ENCODE measurements around the gene CST6. TPM values are rescaled to one million over a fixed set of nuclear protein-coding genes. Genes with fewer than 3 reads are reported as not detected.

CST6 gene, protein sequence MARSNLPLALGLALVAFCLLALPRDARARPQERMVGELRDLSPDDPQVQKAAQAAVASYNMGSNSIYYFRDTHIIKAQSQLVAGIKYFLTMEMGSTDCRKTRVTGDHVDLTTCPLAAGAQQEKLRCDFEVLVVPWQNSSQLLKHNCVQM
- total RNA-seq: 0.84 and 1.0 TPM in 2 replicates

GRCh38 chr11:66011785-66012303 is at the start of gene CST6:
CST6 (plus strand) TSS chr11:66012008; CDS start chr11:66012045, 37 bp downstream.

GRCh38 chr11:66001942-66002647 is 9.7 kb upstream of the CST6 start, which contains the start of the genes BANF1 and EIF1AD:
BANF1 (plus strand) TSS chr11:66002503; CDS start chr11:66003251, 748 bp downstream.
EIF1AD (minus strand) TSS chr11:66002157; CDS start chr11:66000389, 1,768 bp downstream.

GRCh38 chr11:66026017-66026529 is 14.3 kb downstream of the CST6 start, which contains the start of gene CATSPER1:
CATSPER1 (minus strand) TSS chr11:66026479; CDS start chr11:66026379, 100 bp downstream.

DNA sequence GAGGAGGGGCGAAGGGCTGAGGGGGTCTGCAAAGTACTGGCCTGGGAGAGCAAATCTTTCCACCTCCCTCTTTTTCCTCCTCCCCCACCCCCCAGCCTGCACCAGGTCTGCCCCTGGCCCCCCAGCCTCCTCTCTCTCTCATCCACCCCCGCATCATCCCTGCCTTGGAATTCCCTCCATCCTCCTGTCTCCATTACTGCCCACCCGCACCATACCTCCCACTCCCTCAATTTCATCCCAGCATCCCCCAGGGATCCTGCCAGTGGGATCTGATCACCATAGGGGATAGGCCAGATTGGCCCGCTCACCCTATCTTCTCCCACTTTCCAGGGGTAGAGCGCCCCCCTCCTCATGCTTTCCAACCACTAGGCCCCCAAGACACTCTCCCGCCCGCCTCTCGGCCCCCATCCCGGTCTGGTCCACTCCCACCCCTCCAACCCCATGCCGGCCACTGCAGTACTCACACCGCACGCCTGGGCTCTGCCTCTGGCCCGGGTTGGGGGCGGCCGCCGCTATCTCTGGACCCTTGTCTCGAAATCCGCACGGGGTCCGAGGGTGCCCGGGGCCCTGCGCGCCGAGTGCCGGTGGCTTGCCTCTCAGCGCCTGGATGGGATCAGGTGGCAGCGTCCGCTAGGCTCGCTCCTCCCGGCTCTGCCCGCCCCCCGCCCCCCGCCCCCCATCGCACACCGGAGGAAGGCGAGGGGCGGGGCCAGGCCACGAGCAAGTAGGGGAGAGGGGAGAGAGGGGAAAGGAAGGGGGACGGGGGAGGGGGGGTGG is 36.9 kb downstream of the CST6 start, which contains the start of gene GAL3ST3:
Gene GAL3ST3 (minus strand): TSS at position 615 of the 777 bp plus-strand sequence. CDS start 3,746 bp downstream, outside the sequence.

DNA sequence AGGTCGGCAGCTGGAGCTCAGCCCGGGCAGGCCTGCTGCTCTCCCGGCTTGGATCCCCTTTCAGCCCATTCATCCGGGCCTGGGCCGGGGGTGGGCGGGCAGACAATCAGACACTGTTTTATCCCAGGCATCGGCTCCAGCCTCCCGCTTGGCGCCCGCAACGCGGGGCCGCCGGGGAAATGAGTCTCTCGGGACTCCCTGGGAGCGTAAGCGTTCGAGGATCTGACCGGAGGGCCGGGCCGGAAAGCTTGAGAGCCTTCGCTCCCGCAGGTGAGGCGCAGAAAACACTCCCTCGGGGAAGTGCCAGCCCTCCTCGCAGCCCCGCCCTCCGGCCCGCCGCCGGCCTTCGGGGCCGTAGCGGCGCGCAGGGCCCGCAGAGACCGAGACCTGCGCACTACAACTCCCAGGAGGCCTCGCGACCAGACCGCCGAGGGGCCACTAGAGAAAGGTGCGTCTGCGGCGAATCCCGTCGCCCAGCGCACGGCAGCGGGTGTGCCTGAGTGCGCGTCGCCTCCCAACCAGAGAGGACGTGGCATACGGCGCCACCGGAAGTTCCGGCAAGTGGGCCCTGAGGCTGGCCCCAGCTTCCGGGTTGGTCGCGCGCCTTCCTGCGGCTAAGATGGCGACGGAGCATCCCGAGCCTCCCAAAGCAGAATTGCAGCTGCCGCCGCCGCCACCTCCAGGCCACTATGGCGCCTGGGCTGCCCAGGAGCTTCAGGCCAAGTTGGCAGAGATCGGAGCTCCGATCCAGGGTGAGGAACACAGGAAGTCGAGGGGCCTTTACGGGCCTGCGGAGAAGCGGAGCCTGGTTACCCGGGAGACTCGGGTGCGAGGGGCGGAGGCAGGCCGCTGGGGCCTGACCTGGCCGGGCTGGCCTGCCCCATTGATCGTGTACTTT is 40.2 kb downstream of the CST6 start, which contains the start of gene SF3B2:
Gene SF3B2 (plus strand): TSS at position 599 of the 898 bp plus-strand sequence. CDS start 21 bp downstream, at position 620.

Other genes starting within 250 kb of the CST6 start
- gene AP5B1, start 231.0 kb upstream of the CST6 start, total RNA-seq: 4.9 and 5.5 TPM in 2 replicates
- gene OVOL1, start 224.9 kb upstream of the CST6 start, total RNA-seq: not detected in 2 replicates
- gene SNX32, start 178.0 kb upstream of the CST6 start, total RNA-seq: 0.15 and 0.67 TPM in 2 replicates
- 2,022 and 2,183 TPM in 2 replicates for gene CFL1, start 153.8 kb upstream of the CST6 start, total RNA-seq
- 44.6 and 47.2 TPM in 2 replicates for gene MUS81, start 151.6 kb upstream of the CST6 start, total RNA-seq
- 86.2 and 96.8 TPM in 2 replicates for gene EFEMP2, start 139.2 kb upstream of the CST6 start, total RNA-seq
- 0.15 and 0.34 TPM in 2 replicates for gene CTSW, start 132.2 kb upstream of the CST6 start, total RNA-seq
- gene FIBP, start 123.5 kb upstream of the CST6 start, total RNA-seq: 228 and 231 TPM in 2 replicates
- gene CCDC85B, start 121.3 kb upstream of the CST6 start, total RNA-seq: 222 and 228 TPM in 2 replicates
- 108 and 111 TPM in 2 replicates for gene FOSL1, start 111.6 kb upstream of the CST6 start, total RNA-seq
- 25.4 and 28.5 TPM in 2 replicates for gene C11orf68, start 92.9 kb upstream of the CST6 start, total RNA-seq
- gene DRAP1, start 92.6 kb upstream of the CST6 start, total RNA-seq: 419 and 440 TPM in 2 replicates
- gene TSGA10IP, start 66.5 kb upstream of the CST6 start, total RNA-seq: under 0.01 TPM in 1 of 2 replicates, not detected in the other
- gene SART1, start 50.3 kb upstream of the CST6 start, total RNA-seq: 46.7 and 47.3 TPM in 2 replicates
- gene EIF1AD, start 9.9 kb upstream of the CST6 start, total RNA-seq: 26.9 and 35.5 TPM in 2 replicates
- gene BANF1, start 9.5 kb upstream of the CST6 start, total RNA-seq: 119 and 126 TPM in 2 replicates
- gene CATSPER1, start 14.5 kb downstream of the CST6 start, total RNA-seq: 0.30 TPM in 1 of 2 replicates, not detected in the other
- gene GAL3ST3, start 37.2 kb downstream of the CST6 start, total RNA-seq: 0.59 and 1.2 TPM in 2 replicates
- gene SF3B2, start 40.4 kb downstream of the CST6 start, total RNA-seq: 186 and 221 TPM in 2 replicates
- gene PACS1, start 58.3 kb downstream of the CST6 start, total RNA-seq: 12.0 and 15.3 TPM in 2 replicates
- gene KLC2, start 245.7 kb downstream of the CST6 start, total RNA-seq: 16.8 and 18.1 TPM in 2 replicates

Data from bronchus fibroblast of lung (primary cell).